Measurements from ENCODE around the gene PDAP1. TPM values are rescaled to one million over a fixed set of nuclear protein-coding genes. Genes with fewer than 3 reads are reported as not detected.
"Not testable (repeated sequence)": the region's sequence is repeated elsewhere in the genome, so short reads cannot be mapped to it uniquely, and the experiment has no call there.

The PDAP1 gene
- total RNA-seq, 2 donors from 2014 or later, result 101 to 148 TPM

GRCh38 chr7:99433158-99433557 is 24.8 kb upstream of the PDAP1 start:
- Mint-ChIP-seq H3K27ac (peak overlapping the region in 1 of 2 donors; percentile 64), H3K36me3 (no peaks in the 10 kb centered on the region), H3K9me3 (no peaks in the 10 kb centered on the region)
- DNase-seq (ENCODE audit: low spot score in 2 of 2) (no peak), ATAC-seq (no peak)

GRCh38 chr7:99431756-99432540 is 23.6 kb upstream of the PDAP1 start:
- not testable (repeated sequence) for ATAC-seq; H3K9me3 Mint-ChIP-seq; H3K36me3 Mint-ChIP-seq; DNase-seq (ENCODE audit: low spot score in 2 of 2)
- H3K27ac Mint-ChIP-seq, result peak overlapping the region in 1 of 2 donors; percentile 40

GRCh38 chr7:99429756-99430155 is 21.4 kb upstream of the PDAP1 start:
- Mint-ChIP-seq H3K9me3 (no peaks in the 10 kb centered on the region), H3K27ac (no peak overlapping the region), H3K36me3 (no peaks in the 10 kb centered on the region)
- no peak for ATAC-seq
- DNase-seq (ENCODE audit: low spot score in 2 of 2), result no peak

GRCh38 chr7:99428972-99429566 is 20.7 kb upstream of the PDAP1 start:
- Mint-ChIP-seq H3K36me3 (no peaks in the 10 kb centered on the region), H3K27ac (peak overlapping the region in 1 of 2 donors; percentile 36)

GRCh38 chr7:99424932-99425730 is 16.7 kb upstream of the PDAP1 start:
- no peak for ATAC-seq
- H3K27ac Mint-ChIP-seq, result peak overlapping the region in 1 of 2 donors; percentile 36
- no peaks in the 10 kb centered on the region for H3K36me3 Mint-ChIP-seq
- DNase-seq (ENCODE audit: low spot score in 2 of 2), result no peak
- no peaks in the 10 kb centered on the region for H3K9me3 Mint-ChIP-seq

More at GRCh38 chr7:99428972-99429566, 20.7 kb upstream of the PDAP1 start:
- ATAC-seq (peak in 1 of 2 donors; percentile 13), DNase-seq (ENCODE audit: low spot score in 2 of 2) (no peak)
- no peaks in the 10 kb centered on the region for H3K9me3 Mint-ChIP-seq

GRCh38 chr7:99422625-99423024 is 14.2 kb upstream of the PDAP1 start:
- DNase-seq (ENCODE audit: low spot score in 2 of 2) (no peak), ATAC-seq (no peak)
- Mint-ChIP-seq H3K27ac (no peak overlapping the region), H3K36me3 (peaks cover 2% of the 10 kb centered on the region in 2 donors), H3K9me3 (no peaks in the 10 kb centered on the region)

GRCh38 chr7:99422186-99422585 is 13.8 kb upstream of the PDAP1 start:
- H3K36me3 Mint-ChIP-seq, result peaks cover 6% of the 10 kb centered on the region in 2 donors
- no peak for ATAC-seq

GRCh38 chr7:99420986-99421385 is 12.6 kb upstream of the PDAP1 start:
- no peaks in the 10 kb centered on the region for H3K9me3 Mint-ChIP-seq
- DNase-seq (ENCODE audit: low spot score in 2 of 2) (no peak), ATAC-seq (no peak)
- peaks cover 14 to 15% of the 10 kb centered on the region in 2 donors for H3K36me3 Mint-ChIP-seq
- peak overlapping the region in 1 of 2 donors; percentile 84 for H3K27ac Mint-ChIP-seq

More at GRCh38 chr7:99422186-99422585, 13.8 kb upstream of the PDAP1 start:
- Mint-ChIP-seq H3K9me3 (no peaks in the 10 kb centered on the region), H3K27ac (peak overlapping the region in 1 of 2 donors; percentile 1)
- no peak for DNase-seq (ENCODE audit: low spot score in 2 of 2)

- DNase-seq (ENCODE audit: low spot score in 2 of 2) (no peak), ATAC-seq (no peak)
- Mint-ChIP-seq H3K9me3 (no peaks in the 10 kb centered on the region), H3K36me3 (peaks cover 19 to 20% of the 10 kb centered on the region in 2 donors), H3K27ac (peak overlapping the region; percentile 44 to 73)
Observed at GRCh38 chr7:99420213-99420612, 11.8 kb upstream of the PDAP1 start.

- H3K9me3 Mint-ChIP-seq, result no peaks in the 10 kb centered on the region
- peaks cover 26 to 27% of the 10 kb centered on the region in 2 donors for H3K36me3 Mint-ChIP-seq
- ATAC-seq (no peak), DNase-seq (ENCODE audit: low spot score in 2 of 2) (no peak)
- peak overlapping the region; percentile 44 to 73 for H3K27ac Mint-ChIP-seq
Observed at GRCh38 chr7:99419323-99420021, 11.1 kb upstream of the PDAP1 start.

GRCh38 chr7:99418260-99418659 is 9.9 kb upstream of the PDAP1 start:
- DNase-seq (ENCODE audit: low spot score in 2 of 2), result no peak
- H3K36me3 Mint-ChIP-seq, result peaks cover 26 to 28% of the 10 kb centered on the region in 2 donors
- no peak for ATAC-seq
- no peaks in the 10 kb centered on the region for H3K9me3 Mint-ChIP-seq
- no peak overlapping the region for H3K27ac Mint-ChIP-seq

GRCh38 chr7:99415513-99416127 is 7.2 kb upstream of the PDAP1 start:
- H3K36me3 Mint-ChIP-seq, result peaks cover 36 to 38% of the 10 kb centered on the region in 2 donors
- H3K27ac Mint-ChIP-seq; ATAC-seq; DNase-seq (ENCODE audit: low spot score in 2 of 2); H3K9me3 Mint-ChIP-seq: not testable (repeated sequence)

GRCh38 chr7:99410635-99411034 is 2.2 kb upstream of the PDAP1 start:
- no peak for DNase-seq (ENCODE audit: low spot score in 2 of 2)
- H3K9me3 Mint-ChIP-seq, result no peaks in the 10 kb centered on the region
- H3K27ac Mint-ChIP-seq, result peak overlapping the region; percentile 90 to 94
- no peak for ATAC-seq
- peaks cover 46 to 52% of the 10 kb centered on the region in 2 donors for H3K36me3 Mint-ChIP-seq

- Mint-ChIP-seq H3K9me3 (no peaks in the 10 kb centered on the region), H3K36me3 (peaks cover 39 to 46% of the 10 kb centered on the region in 2 donors), H3K27ac (peak overlapping the region; percentile 67 to 94)
- no peak for ATAC-seq
- no peak for DNase-seq (ENCODE audit: low spot score in 2 of 2)
Observed at GRCh38 chr7:99409806-99410205, 1.4 kb upstream of the PDAP1 start.

- Mint-ChIP-seq H3K9me3 (no peaks in the 10 kb centered on the region), H3K27ac (peak overlapping the region; percentile 94 to 98), H3K36me3 (peaks cover 36 to 45% of the 10 kb centered on the region in 2 donors)
- DNase-seq (ENCODE audit: low spot score in 2 of 2) (no peak), ATAC-seq (peak; percentile 8 to 16)
Observed at GRCh38 chr7:99409192-99409572, 785 bp upstream of the PDAP1 start.

- DNase-seq (ENCODE audit: low spot score in 2 of 2) (peak in 1 of 2 donors; percentile 40), ATAC-seq (peak in 1 of 2 donors; percentile 40)
- Mint-ChIP-seq H3K27ac (peak overlapping the region; percentile 94 to 98), H3K9me3 (no peaks in the 10 kb centered on the region), H3K36me3 (peaks cover 39 to 54% of the 10 kb centered on the region in 2 donors)
Observed at GRCh38 chr7:99407872-99408378, 472 bp downstream of the PDAP1 start.
